OCI-LY7 (cell line): ENCODE measurements around the gene DNAH11.

ENCODE experiments used
- EZH2phosphoT487 ChIP-seq: fragments of 200-600 bp; sonication (generic); IDR thresholded peaks from 2 replicates; pipeline ENCODE4 v1.6.1; 2018; ENCODE audit warnings: low read depth, borderline replicate concordance, mild to moderate bottlenecking, mixed run types, antibody characterized with exemption, low read length, moderate library complexity, mixed read lengths
- TF ChIP-seq, protein P1 (sequence below): fragments of 200-600 bp; sonication (generic); conservative IDR thresholded peaks from 2 replicates; pipeline ENCODE4 v1.5.1; 2014; ENCODE audit warnings: mild to moderate bottlenecking, antibody characterized with exemption, low read length, moderate library complexity, mixed read lengths

DNA sequence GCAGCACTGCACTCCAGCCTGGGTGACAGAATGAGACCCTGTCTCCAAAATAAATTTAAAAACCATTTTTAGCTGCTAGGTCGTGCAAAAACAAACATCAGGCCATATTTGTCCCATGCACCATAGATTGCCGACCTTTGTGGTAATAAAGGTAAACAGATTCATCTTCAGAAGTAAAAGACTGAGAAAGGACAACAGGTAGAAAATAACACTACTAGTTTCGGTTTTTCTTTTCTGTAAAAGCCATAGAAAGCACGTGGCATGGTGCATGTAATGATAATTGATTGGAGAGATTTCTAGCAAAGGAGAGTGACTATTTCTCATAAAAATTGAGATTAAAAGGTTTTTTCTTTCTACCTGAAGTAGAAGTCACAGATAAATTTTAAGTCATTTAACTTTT is 93.9 kb downstream of the DNAH11 start:
- TF ChIP-seq, protein P1, sequence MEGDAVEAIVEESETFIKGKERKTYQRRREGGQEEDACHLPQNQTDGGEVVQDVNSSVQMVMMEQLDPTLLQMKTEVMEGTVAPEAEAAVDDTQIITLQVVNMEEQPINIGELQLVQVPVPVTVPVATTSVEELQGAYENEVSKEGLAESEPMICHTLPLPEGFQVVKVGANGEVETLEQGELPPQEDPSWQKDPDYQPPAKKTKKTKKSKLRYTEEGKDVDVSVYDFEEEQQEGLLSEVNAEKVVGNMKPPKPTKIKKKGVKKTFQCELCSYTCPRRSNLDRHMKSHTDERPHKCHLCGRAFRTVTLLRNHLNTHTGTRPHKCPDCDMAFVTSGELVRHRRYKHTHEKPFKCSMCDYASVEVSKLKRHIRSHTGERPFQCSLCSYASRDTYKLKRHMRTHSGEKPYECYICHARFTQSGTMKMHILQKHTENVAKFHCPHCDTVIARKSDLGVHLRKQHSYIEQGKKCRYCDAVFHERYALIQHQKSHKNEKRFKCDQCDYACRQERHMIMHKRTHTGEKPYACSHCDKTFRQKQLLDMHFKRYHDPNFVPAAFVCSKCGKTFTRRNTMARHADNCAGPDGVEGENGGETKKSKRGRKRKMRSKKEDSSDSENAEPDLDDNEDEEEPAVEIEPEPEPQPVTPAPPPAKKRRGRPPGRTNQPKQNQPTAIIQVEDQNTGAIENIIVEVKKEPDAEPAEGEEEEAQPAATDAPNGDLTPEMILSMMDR: no peak
- TF ChIP-seq EZH2phosphoT487: no peak
